ENCODE measurements around the gene TFAP2A.
A peak's percentile ranks its signal among the peaks of the same experiment; 100 is the strongest.

The TFAP2A gene

DNA sequence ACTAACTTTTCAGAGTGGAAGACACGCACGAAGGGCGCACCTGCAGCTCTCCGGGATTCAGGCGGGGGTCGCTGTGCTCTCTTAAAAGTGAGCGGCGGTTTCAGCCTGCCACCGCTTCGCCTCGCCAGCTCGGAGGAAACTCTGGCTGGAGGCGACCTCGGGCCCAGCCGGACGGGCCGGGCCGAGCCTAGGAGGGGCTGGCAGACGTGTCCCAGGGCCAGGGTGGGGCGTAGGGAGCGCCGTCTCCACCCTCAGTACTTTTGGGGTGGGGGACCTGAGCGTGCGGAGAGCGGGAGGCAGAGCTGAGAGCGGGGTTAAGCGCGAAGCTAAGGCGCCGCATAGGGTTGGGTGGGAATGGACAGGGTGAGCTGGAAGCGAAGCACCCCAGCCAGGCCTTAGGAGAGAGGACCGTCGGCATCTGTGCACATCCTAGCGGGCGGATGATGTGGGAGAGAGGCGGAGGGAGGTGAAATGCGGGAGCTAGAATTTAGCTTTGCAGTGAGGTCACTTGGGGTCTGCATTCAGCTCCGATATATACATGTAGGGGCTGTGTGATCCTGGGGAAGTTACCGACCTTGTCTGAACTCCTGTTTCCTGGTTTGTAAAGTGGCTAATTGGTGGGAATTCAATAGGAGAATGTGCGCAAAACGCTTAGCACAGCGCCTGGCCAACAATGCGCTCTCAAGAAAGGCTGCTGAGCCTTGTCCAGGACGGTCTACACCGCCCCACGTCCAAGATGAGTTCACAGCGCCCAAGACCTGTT is 6.5 kb upstream of the TFAP2A start:
- FAIRE-seq (no peak), DNase-seq (ENCODE audit: insufficient read length, low spot score) (no peak)
- TF ChIP-seq SPI1 (IDR thresholded peaks at IDR 0.05; ENCODE audit: low read depth, low read length) (no peak), POLR2AphosphoS5 (IDR thresholded peaks at IDR 0.05; ENCODE audit: low read depth, low read length) (no peak), TAF1 (IDR thresholded peaks at IDR 0.05; ENCODE audit: low read depth, low read length) (no peak), POLR2A (IDR thresholded peaks at IDR 0.05; ENCODE audit: low read depth, low read length) (no peak), PAX5 (IDR thresholded peaks at IDR 0.05; ENCODE audit: insufficient read depth, low read length, severe bottlenecking) (no peak), POU2F2 (IDR thresholded peaks at IDR 0.05; ENCODE audit: low read depth, low read length) (no peak)

DNA sequence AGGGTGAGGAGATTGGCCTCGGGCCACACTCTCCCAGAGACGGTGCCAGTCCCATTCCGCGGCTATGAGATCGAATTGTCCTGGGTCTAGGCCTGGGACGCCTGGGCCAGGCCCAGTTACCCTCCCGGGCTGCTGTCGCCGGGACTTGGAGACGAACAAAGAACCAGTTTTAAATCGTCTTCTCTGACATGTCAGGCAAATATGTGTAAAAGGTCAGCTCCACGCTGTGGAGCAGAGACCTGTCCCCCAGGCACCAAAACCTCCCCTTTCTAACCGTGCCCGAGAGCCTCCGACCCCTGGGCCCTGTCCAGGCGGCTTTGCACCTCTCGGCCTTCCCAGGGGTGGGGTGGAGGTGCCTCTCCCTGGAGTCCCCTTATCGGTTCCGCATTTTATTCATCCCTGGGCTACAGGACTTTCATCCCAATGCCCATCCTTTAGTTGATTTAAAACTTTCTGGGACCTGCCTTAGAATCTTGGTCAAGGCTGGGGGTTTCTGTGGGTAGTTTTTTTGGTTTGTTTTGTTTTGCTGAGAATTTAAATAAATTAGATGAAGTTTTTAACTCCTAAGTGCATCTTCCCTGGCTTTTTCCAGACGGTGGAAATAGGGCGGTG is 5.8 kb upstream of the TFAP2A start:
- no peak for DNase-seq (ENCODE audit: insufficient read length, low spot score)
- FAIRE-seq: no peak
- TF ChIP-seq POU2F2 (IDR thresholded peaks at IDR 0.05; ENCODE audit: low read depth, low read length) (no peak), TAF1 (IDR thresholded peaks at IDR 0.05; ENCODE audit: low read depth, low read length) (no peak), PAX5 (IDR thresholded peaks at IDR 0.05; ENCODE audit: insufficient read depth, low read length, severe bottlenecking) (no peak), SPI1 (IDR thresholded peaks at IDR 0.05; ENCODE audit: low read depth, low read length) (no peak), POLR2AphosphoS5 (IDR thresholded peaks at IDR 0.05; ENCODE audit: low read depth, low read length) (no peak), POLR2A (IDR thresholded peaks at IDR 0.05; ENCODE audit: low read depth, low read length) (no peak)

DNA sequence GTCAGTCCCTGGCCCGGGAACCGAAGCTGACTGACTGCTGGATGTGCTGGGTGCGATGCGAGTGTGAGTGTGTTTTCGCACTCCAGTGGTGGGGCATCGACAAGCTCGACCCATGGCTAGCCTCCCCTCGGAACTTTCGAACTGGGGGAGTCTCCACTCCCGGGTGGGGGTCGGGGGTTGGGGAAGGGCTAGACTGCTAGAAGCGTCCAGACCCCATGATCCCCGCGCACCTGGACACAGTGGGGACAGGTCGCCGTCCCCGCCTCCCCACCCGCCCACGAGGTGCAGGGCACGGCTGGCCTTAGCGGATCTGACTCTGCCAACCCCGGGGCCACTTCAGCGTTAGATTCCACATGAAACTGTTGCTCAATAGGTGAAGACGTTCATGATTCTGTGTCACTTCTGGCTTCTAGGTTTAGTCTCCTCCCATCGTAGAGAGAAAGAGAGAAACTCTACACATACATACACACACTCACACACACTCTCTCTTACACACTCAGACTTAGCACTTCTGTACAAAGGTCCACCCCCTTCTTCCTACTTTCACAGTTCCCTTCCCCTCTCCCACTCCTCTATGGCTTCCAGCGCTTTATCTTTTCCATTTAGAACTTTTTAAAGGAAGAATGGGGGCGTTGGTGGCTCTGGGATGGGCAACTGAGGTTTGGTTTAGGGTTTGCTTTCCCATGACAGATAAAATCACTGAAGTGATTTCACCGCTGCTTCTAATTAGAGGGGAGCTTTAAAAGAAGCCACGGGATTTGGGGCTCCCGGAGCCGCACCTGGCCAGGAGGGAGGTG is 5.1 kb upstream of the TFAP2A start:
- no peak for DNase-seq (ENCODE audit: insufficient read length, low spot score)
- TF ChIP-seq POU2F2 (IDR thresholded peaks at IDR 0.05; ENCODE audit: low read depth, low read length): no peak
- TF ChIP-seq PAX5 (IDR thresholded peaks at IDR 0.05; ENCODE audit: insufficient read depth, low read length, severe bottlenecking): no peak
- no peak for TF ChIP-seq POLR2A (IDR thresholded peaks at IDR 0.05; ENCODE audit: low read depth, low read length)
- TF ChIP-seq POLR2AphosphoS5 (IDR thresholded peaks at IDR 0.05; ENCODE audit: low read depth, low read length): no peak
- TF ChIP-seq TAF1 (IDR thresholded peaks at IDR 0.05; ENCODE audit: low read depth, low read length): no peak
- no peak for TF ChIP-seq SPI1 (IDR thresholded peaks at IDR 0.05; ENCODE audit: low read depth, low read length)
- no peak for FAIRE-seq

DNA sequence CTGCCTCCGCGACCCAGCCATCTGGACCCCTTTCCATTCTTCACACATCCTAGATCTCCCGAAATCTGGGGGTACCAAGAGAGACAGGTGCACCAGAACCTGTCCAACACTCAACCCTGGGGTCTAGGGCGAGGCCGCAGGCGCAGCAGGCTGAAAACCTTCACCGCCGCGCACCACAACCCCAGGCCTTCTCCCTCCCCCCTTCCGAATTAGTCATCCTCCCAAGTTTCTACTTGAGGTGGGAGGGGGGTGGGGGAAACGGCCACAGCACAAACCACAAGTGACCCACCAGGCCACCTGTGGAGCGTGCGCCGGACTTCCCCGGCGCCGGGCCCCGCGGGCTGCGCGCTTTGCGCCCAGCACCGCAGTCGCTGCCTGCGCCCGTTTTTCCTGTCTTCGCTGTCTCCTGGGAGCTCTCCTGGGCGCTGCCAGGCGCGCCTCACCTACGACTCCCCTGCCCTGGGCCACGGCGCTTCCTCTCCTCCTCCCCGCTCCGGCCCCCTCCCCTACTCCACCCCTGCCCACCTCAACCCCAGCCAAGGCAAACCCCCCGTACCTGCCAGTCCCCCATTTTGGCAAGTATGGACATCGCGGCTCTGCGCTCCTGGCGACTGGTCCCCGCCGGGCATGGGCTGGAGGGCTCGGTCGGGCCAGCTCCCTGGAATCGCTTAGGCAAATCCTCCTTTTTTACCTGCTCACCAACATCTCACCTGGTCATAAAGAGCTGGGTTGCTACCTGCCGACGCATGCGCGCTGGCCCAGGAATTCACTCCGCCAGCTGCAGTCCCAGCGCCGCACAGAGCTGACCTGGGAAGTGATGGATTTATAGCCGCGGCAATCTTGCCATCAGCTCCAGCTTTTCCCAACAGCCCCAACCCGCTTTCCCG is 4.2 kb upstream of the TFAP2A start:
- TF ChIP-seq POLR2AphosphoS5 (IDR thresholded peaks at IDR 0.05; ENCODE audit: low read depth, low read length): no peak
- TF ChIP-seq POLR2A (IDR thresholded peaks at IDR 0.05; ENCODE audit: low read depth, low read length): no peak
- DNase-seq (ENCODE audit: insufficient read length, low spot score) (no peak), FAIRE-seq (no peak)

DNA sequence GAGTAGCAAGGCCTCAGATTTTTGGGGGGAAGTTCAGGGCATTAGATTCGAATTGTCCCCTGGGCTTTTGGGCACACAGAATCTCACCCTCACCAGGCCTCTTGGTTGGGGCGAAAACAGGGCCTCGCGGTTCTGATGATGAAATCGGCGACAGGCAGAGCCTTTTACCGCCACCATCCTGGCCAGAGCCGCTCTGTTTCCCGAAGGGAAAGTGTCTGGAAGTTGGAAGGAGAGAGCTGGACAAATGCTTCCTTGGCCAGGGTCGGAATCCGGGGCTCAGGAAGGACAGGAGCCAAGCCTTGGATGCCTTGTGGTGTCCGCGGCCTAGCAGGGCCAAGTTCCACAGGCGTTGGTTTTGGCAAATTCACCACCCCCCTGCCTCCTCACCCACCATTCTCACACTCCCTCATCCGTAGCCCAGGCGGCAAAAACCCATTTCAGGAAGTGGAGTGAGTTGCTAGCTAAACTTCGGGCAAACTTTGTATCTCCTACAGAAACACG is 3.5 kb upstream of the TFAP2A start:
- DNase-seq (ENCODE audit: insufficient read length, low spot score) (no peak), FAIRE-seq (no peak)
- 0 out of 2 replicates have a peak, but pooled peaks have one; percentile 20 for TF ChIP-seq SPI1 (IDR thresholded peaks at IDR 0.05; ENCODE audit: low read depth, low read length)
- no peak for TF ChIP-seq POLR2AphosphoS5 (IDR thresholded peaks at IDR 0.05; ENCODE audit: low read depth, low read length)
- TF ChIP-seq PAX5 (IDR thresholded peaks at IDR 0.05; ENCODE audit: insufficient read depth, low read length, severe bottlenecking): no peak

DNA sequence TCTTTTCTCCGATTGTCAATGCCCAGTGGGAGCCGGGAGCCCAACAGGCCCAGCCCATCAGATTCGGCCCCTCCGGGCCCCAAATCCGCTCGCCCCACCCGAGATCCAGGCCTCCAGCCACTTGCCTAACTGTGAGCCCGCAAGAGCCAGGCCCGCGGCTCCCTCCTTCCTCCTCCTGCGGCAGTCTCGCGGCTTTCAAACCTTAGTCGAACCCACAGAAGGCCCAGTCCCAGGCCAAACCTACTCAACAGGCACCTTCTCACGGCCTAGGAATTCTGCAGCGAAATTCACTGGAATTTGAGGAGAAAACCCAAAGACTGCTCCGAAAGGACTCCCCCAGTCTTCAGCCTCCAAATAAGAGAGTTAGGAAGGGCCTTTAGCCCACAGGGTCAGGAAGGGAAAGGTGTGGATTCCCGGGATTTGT is 2.8 kb upstream of the TFAP2A start:
- TF ChIP-seq POU2F2 (IDR thresholded peaks at IDR 0.05; ENCODE audit: low read depth, low read length): no peak
- no peak for TF ChIP-seq PAX5 (IDR thresholded peaks at IDR 0.05; ENCODE audit: insufficient read depth, low read length, severe bottlenecking)
- TF ChIP-seq POLR2A (IDR thresholded peaks at IDR 0.05; ENCODE audit: low read depth, low read length): no peak
- TF ChIP-seq POLR2AphosphoS5 (IDR thresholded peaks at IDR 0.05; ENCODE audit: low read depth, low read length): no peak
- TF ChIP-seq TAF1 (IDR thresholded peaks at IDR 0.05; ENCODE audit: low read depth, low read length): no peak
- no peak for TF ChIP-seq SPI1 (IDR thresholded peaks at IDR 0.05; ENCODE audit: low read depth, low read length)
- DNase-seq (ENCODE audit: insufficient read length, low spot score): no peak
- no peak for FAIRE-seq

DNA sequence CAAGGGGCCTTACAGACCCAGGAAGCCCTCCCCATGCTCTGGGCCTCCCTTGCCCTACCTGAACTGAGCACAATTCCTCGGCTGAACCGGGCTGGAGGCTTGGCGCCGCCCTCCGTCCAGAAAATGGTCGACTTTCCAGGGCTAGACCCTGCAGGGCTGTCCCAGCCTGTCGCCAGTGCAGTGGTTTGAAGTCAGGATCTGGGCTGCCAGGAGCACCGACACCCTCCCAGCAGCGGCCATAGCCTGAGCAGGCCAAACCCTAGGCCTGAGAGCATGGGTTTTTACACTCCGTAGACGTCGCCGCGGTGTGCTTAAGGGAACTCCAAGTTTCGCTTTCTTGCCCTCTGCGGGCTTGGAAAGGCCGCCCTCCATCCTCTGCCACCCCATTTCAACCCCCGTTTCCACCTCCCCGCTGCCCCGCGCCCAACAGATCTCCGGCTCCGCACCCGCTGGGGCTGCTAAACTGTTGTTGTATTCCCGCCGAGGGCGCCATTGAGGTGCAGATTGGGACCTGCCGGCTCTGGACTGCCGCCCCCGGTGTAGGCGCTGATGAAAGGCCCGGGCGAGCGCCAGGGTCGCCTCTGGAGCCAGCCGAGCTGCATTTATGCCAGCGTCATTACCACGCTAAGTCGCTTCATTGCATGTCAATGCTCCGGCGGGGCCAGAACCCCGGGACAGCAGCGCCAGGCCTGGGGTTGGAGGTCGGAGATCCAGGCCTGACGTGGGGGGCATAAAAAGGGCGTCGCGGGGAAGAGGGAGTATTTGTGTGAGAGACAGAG is 2.2 kb upstream of the TFAP2A start:
- DNase-seq (ENCODE audit: insufficient read length, low spot score) (no peak), FAIRE-seq (no peak)
- no peak for TF ChIP-seq SPI1 (IDR thresholded peaks at IDR 0.05; ENCODE audit: low read depth, low read length)
- no peak for TF ChIP-seq TAF1 (IDR thresholded peaks at IDR 0.05; ENCODE audit: low read depth, low read length)
- TF ChIP-seq POU2F2 (IDR thresholded peaks at IDR 0.05; ENCODE audit: low read depth, low read length): no peak
- no peak for TF ChIP-seq POLR2AphosphoS5 (IDR thresholded peaks at IDR 0.05; ENCODE audit: low read depth, low read length)
- no peak for TF ChIP-seq POLR2A (IDR thresholded peaks at IDR 0.05; ENCODE audit: low read depth, low read length)
- TF ChIP-seq PAX5 (IDR thresholded peaks at IDR 0.05; ENCODE audit: insufficient read depth, low read length, severe bottlenecking): no peak

DNA sequence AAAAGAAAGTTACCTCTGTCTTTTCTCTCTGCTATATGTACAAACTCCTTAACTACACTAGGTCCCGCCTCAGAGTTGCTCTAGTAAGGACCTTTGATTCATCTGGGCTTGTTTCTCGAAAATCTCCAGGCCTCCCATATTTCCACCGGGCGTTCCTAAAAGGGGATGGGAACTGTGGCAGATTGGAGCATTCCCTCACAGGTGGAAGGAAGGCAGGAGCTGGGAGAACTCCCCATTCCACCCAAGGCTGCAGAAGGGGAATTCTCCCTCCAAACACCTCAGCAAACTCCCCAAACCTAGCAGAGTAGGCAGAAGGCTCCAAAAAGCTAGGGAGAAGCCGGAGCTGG is 1.6 kb upstream of the TFAP2A start:
- TF ChIP-seq POLR2A (IDR thresholded peaks at IDR 0.05; ENCODE audit: low read depth, low read length): no peak
- no peak for TF ChIP-seq TAF1 (IDR thresholded peaks at IDR 0.05; ENCODE audit: low read depth, low read length)
- TF ChIP-seq POU2F2 (IDR thresholded peaks at IDR 0.05; ENCODE audit: low read depth, low read length): no peak
- TF ChIP-seq POLR2AphosphoS5 (IDR thresholded peaks at IDR 0.05; ENCODE audit: low read depth, low read length): no peak
- TF ChIP-seq SPI1 (IDR thresholded peaks at IDR 0.05; ENCODE audit: low read depth, low read length): no peak
- TF ChIP-seq PAX5 (IDR thresholded peaks at IDR 0.05; ENCODE audit: insufficient read depth, low read length, severe bottlenecking): no peak
- DNase-seq (ENCODE audit: insufficient read length, low spot score): no peak
- no peak for FAIRE-seq
